ENCODE results near the gene NPIPB13.
"Not testable (repeated sequence)": the region's sequence is repeated elsewhere in the genome, so short reads cannot be mapped to it uniquely, and the experiment has no call there.

Gene NPIPB13

GRCh38 chr16:30248379-30248778 lies at the start of gene NPIPB13:
NPIPB13 (minus strand) TSS chr16:30248479; CDS start chr16:30245573, 2,906 bp downstream.
- FAIRE-seq, result not testable (repeated sequence)

- not testable (repeated sequence) for FAIRE-seq
Measured at GRCh38 chr16:30282357-30282756, 34.1 kb upstream of the NPIPB13 start.

- FAIRE-seq, result not testable (repeated sequence)
Measured at GRCh38 chr16:30278523-30278922, 30.2 kb upstream of the NPIPB13 start.

GRCh38 chr16:30217082-30217481 lies 31.2 kb downstream of the NPIPB13 start:
- FAIRE-seq, result not testable (repeated sequence)

- not testable (repeated sequence) for FAIRE-seq
Measured at GRCh38 chr16:30211414-30211813, 36.9 kb downstream of the NPIPB13 start.

GRCh38 chr16:30209032-30209431 lies 39.2 kb downstream of the NPIPB13 start:
- not testable (repeated sequence) for FAIRE-seq

- FAIRE-seq, result not testable (repeated sequence)
Measured at GRCh38 chr16:30207063-30207704, 41.1 kb downstream of the NPIPB13 start.

GRCh38 chr16:30206252-30206651 lies 42.0 kb downstream of the NPIPB13 start:
- FAIRE-seq, result not testable (repeated sequence)

GRCh38 chr16:30205541-30206236 lies 42.6 kb downstream of the NPIPB13 start:
- not testable (repeated sequence) for FAIRE-seq

GRCh38 chr16:30199608-30200343 lies 48.5 kb downstream of the NPIPB13 start:
- FAIRE-seq, result not testable (repeated sequence)

GRCh38 chr16:30199049-30199448 lies 49.2 kb downstream of the NPIPB13 start, which contains the start of gene SULT1A3:
SULT1A3 (plus strand) TSS chr16:30199255; CDS start chr16:30200729, 1,474 bp downstream.
- FAIRE-seq, result not testable (repeated sequence)

All from islet of Langerhans (tissue), 1 donor.